Fibroblast of peridontal ligament (primary cell): ENCODE results near the gene ANO1.

Experiments used
- DNase-seq: peaks from one replicate; pipeline ENCODE4 v3.0.0-alpha.2; 2010; ENCODE audit errors: extremely low read depth

The ANO1 gene

DNA sequence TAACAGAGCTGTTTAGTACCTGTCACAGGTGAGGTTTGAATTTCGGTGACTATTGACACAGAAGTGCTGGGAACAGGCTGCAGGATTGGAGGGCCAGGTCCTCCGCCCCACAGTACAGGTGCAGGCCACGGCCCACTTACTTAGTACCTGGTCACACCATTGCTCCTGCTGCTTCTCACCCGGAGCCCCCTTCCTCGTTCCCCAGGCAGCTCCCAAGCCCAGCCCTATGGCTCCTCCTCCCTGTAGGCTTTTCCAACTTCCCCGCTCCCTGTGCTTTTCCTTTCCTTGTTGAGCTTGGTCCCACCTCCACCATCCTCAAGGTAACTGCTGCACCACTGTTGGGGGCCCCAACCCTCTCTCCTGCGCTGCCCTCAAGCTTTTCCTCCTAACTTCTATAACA lies 27.9 kb upstream of the ANO1 start:
- no peak for DNase-seq

GRCh38 chr11:70054004-70054403 lies 24.1 kb upstream of the ANO1 start:
- DNase-seq, result no peak

GRCh38 chr11:70055444-70055843 lies 22.7 kb upstream of the ANO1 start:
- DNase-seq, result no peak

GRCh38 chr11:70057080-70057479 lies 21.0 kb upstream of the ANO1 start:
- no peak for DNase-seq

GRCh38 chr11:70059971-70060370 lies 18.1 kb upstream of the ANO1 start:
- DNase-seq, result no peak

GRCh38 chr11:70060611-70061293 lies 17.4 kb upstream of the ANO1 start:
- DNase-seq, result no peak

DNA sequence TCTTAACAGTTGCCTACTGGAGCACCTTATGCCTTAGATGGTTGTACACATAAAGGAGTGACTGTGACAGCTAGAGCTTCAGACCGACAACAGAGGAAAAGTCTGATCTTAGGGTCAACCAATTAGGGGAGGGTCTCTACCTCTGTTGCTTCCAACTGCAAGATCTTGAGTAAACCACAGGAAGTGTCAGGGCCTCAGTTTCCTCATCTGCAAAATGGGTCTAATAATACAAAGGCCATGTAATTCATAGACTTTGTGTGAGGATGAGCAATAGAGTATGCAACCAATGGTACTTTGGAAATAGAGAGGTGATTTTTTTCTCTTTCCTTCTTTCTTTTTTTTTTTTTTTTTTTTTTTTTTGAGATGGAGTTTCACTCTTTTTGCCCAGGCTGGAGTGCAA lies 16.4 kb upstream of the ANO1 start:
- DNase-seq, result no peak

DNA sequence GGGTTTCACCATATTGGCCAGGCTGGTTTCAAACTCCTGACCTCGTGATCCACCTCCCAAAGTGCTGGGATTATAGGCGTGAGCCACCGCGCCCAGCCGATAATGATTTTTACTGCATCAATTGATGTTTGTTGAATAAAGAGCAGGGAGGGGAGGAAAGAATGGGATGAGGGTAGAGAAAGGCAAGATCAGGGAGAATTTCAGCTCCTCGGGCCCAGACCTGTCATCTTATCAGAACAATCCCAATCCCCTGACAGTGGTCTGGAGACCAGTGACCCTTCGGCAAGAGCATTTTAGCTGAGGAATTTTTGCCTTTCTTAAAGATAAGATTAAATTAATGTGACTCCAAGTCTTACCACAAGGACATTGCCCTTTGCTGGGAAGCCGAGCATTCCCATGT lies 15.0 kb upstream of the ANO1 start:
- no peak for DNase-seq

DNA sequence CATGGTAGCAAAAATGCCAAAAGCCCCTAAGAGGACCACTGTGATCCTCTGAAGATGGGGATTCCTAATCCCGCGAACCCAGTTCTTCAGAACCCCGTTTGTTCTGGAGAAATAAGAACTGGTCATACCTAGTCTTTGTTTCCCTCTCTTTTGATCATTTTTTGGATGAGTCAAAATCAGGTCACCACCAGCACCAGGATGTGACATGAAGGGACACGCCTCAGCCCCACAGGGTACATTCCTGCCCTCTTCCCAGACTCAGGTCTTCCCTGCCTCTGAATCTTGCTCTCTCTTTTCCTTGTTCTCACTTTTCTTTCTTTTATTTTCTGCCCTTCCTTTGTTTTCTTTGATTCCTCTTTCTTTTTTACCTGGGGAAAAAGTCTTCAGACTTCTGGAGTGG lies 14.6 kb upstream of the ANO1 start:
- DNase-seq, result no peak

GRCh38 chr11:70064008-70064725 lies 13.9 kb upstream of the ANO1 start:
- DNase-seq, result no peak

- no peak for DNase-seq
Measured at GRCh38 chr11:70064726-70065317, 13.3 kb upstream of the ANO1 start.

- DNase-seq, result no peak
Measured at GRCh38 chr11:70065318-70066135, 12.6 kb upstream of the ANO1 start.

GRCh38 chr11:70066136-70066520 lies 12.0 kb upstream of the ANO1 start:
- no peak for DNase-seq

DNA sequence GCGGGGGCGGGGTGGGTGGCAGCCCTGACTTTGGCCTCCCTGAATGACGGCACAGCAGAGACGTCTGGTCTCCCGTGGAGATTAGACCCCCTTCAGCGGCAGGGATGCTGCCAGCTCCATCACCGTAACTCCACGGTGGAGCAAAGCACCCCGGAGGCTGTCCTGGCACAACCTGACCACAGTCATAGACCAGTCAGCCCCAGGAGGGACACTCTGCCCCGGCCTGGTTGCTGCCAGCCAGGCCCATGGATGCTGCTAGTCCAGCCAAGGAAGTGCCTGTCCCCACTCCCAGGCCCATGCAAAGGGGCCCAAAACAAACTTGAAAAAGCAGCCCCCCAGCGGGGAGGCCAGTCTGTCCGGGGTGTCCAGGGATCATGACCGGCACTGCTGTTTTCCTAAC lies 11.5 kb upstream of the ANO1 start:
- DNase-seq, result no peak

DNA sequence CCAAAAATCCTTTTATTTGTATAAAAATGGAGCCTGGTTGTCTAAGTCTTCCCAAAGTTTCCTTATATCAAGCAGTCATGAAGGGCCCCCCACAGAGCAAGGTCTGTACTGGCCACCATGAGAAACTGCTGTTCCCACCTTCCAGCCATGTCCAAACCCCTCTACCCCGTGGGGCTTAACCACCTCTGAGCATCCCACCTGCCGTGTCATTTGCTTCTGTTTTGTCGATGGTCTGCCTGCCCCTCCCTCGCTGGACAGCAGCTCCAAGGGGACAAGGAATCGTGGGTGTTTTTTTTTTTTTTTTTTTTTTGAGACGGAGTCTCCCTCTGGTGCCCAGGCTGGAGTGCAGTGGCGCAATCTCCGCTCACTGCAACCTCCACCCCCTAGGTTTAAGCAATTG lies 11.1 kb upstream of the ANO1 start:
- no peak for DNase-seq

DNA sequence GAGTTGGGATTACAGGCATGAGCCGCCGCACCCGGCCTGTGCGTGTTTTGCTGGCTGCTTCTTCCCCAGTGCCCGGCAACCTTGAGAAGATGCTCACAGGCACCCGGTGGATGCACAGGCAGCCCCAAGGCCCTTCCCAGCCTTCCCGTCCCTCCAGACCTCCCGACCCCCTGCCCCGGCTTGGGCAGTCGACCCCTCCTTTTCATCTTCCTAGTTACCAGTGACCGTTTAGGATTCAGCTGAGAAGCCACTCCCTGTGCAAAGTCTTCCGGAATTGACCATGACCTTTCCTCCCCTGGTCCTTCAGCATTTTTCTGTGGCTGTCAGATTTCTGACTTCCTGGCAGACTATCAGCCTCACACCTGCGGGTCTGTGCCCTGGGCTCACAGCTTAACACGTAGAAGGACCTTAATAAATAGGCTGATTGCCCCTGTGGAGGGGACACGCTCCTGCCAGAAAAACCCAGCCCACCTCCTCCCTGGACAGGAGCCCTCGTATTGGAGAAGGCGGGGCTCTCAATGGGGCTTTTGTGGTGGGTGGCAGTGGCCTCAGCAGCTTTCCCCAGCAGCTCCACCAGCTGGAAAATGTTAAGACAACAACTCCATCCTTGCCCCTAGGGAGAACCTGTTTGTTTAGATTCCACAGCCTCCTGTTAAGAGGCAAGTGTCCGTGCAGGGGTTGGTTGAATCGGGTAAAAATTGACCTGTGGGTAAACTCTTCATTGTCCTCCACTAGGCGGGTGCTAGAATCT lies 10.4 kb upstream of the ANO1 start:
- no peak for DNase-seq

DNA sequence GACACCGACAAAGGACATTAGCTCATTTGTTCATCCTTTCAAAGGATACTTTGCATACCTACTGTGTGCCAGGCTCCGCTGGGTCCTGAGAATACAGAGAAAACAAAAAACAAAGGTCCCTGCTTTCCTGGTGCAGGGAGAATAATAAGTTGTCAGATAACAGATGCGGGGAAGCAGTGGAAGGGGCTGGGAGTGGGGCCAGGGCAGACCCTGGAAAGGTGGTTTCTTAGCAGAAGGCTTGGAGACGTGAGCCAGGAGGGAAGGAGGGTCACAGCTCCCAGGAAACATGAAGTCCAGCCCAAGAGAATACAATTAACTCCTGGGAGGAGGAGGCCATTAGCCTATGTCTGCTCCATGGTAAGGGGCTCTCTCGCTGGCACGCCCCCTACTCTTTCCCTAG lies 9.8 kb upstream of the ANO1 start:
- no peak for DNase-seq

DNA sequence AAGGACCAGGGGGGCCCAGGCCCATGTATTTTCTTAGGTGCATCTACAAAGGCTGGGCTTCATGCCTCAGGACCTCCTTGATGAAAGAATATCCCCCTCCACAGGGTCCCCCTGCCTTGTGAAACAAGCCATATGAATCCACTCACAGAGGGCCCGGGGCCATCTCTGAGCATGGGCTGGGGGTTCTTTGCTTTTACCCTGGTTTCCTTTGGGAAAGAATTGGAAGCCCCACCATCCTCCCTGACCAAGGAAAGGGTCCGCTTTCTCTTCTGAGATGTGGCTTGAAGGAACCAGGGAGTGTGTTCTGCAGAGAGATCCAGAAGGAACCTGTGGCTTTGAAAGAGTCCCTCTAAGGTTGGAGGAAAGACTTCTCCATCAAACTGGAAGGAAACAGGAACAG lies 9.2 kb upstream of the ANO1 start:
- no peak for DNase-seq

- DNase-seq, result no peak
Measured at GRCh38 chr11:70070706-70071105, 7.4 kb upstream of the ANO1 start.

GRCh38 chr11:70071996-70072395 lies 6.1 kb upstream of the ANO1 start:
- DNase-seq, result no peak

- DNase-seq, result no peak
Measured at GRCh38 chr11:70072461-70072860, 5.7 kb upstream of the ANO1 start.
